Glutamatergic neuron (in vitro differentiated cells): ENCODE measurements around the gene GNG11. TPM values are rescaled to one million over a fixed set of nuclear protein-coding genes. Genes with fewer than 3 reads are reported as not detected.

Source experiments
- DNase-seq: peaks from one replicate; pipeline ENCODE4 v3.0.0; 2022
- H3K27ac Mint-ChIP-seq: one replicate; pipeline ENCODE4 v1.8.0; 2020; ENCODE audit warnings: mild to moderate bottlenecking, mixed read lengths, inconsistent platforms; ENCODE audit not compliant: unreplicated experiment
- H3K27me3 Mint-ChIP-seq: one replicate; pipeline ENCODE4 v1.8.0; 2020; ENCODE audit warnings: mild to moderate bottlenecking, moderate library complexity, mixed read lengths, inconsistent platforms; ENCODE audit not compliant: unreplicated experiment
- H3K36me3 Mint-ChIP-seq: one replicate; pipeline ENCODE4 v1.8.0; 2020; ENCODE audit warnings: mild to moderate bottlenecking, mixed read lengths, inconsistent platforms; ENCODE audit not compliant: unreplicated experiment
- H3K4me1 Mint-ChIP-seq: one replicate; pipeline ENCODE4 v1.8.0; 2020; ENCODE audit warnings: mild to moderate bottlenecking, low read depth, mixed read lengths, inconsistent platforms; ENCODE audit not compliant: unreplicated experiment
- H3K4me3 Mint-ChIP-seq: one replicate; pipeline ENCODE4 v1.8.0; 2020; ENCODE audit warnings: mild to moderate bottlenecking, mixed read lengths, inconsistent platforms; ENCODE audit not compliant: unreplicated experiment
- H3K9me3 Mint-ChIP-seq: one replicate; pipeline ENCODE4 v1.8.0; 2020; ENCODE audit warnings: mild to moderate bottlenecking, moderate library complexity, mixed read lengths, inconsistent platforms; ENCODE audit not compliant: unreplicated experiment
- CTCF ChIP-seq: fragments of 200-600 bp; sonication (generic); IDR thresholded peaks from one replicate; pipeline ENCODE4 v1.5.0; 2021; ENCODE audit not compliant: partially characterized antibody, unreplicated experiment
- total RNA-seq: library from RNA; stranded (reverse); fragmentation: NEBNext Ultra II Directional; extraction: Animal tissue kit (Norgen Biotek cat#: 25700); gene quantifications from one replicate; pipeline ENCODE4 v1.2.1, GENCODE V29; 2021; ENCODE audit not compliant: unreplicated experiment

The GNG11 gene
- total RNA-seq, 1 donor from 2014 or later, result 0.56 TPM

GRCh38 chr7:93927585-93927984, 6.0 kb downstream of the GNG11 start:
- H3K4me3 Mint-ChIP-seq, result no peak overlapping the region
- TF ChIP-seq CTCF, result no peak
- H3K27me3 Mint-ChIP-seq, result peaks cover 2% of the 10 kb centered on the region
- no peaks in the 10 kb centered on the region for H3K36me3 Mint-ChIP-seq
- no peak for DNase-seq
- H3K4me1 Mint-ChIP-seq, result peaks cover 3% of the 10 kb centered on the region
- H3K9me3 Mint-ChIP-seq, result no peaks in the 10 kb centered on the region
- H3K27ac Mint-ChIP-seq, result no peak overlapping the region

GRCh38 chr7:93931655-93932054, 10.1 kb downstream of the GNG11 start:
- Mint-ChIP-seq H3K4me1 (no peaks in the 10 kb centered on the region), H3K27ac (no peak overlapping the region), H3K4me3 (no peak overlapping the region), H3K36me3 (no peaks in the 10 kb centered on the region), H3K9me3 (peaks cover 2% of the 10 kb centered on the region), H3K27me3 (peaks cover 2% of the 10 kb centered on the region)
- no peak for TF ChIP-seq CTCF
- no peak for DNase-seq

GRCh38 chr7:93933156-93933555, 11.6 kb downstream of the GNG11 start:
- Mint-ChIP-seq H3K27ac (no peak overlapping the region), H3K36me3 (no peaks in the 10 kb centered on the region), H3K4me1 (no peaks in the 10 kb centered on the region), H3K27me3 (peaks cover 4% of the 10 kb centered on the region), H3K4me3 (no peak overlapping the region), H3K9me3 (peaks cover 2% of the 10 kb centered on the region)
- DNase-seq, result no peak
- no peak for TF ChIP-seq CTCF

GRCh38 chr7:93935102-93935501, 13.6 kb downstream of the GNG11 start:
- peaks cover 2% of the 10 kb centered on the region for H3K9me3 Mint-ChIP-seq
- no peak overlapping the region for H3K4me3 Mint-ChIP-seq
- H3K36me3 Mint-ChIP-seq, result no peaks in the 10 kb centered on the region
- no peak for DNase-seq
- peaks cover 3% of the 10 kb centered on the region for H3K27me3 Mint-ChIP-seq
- no peak overlapping the region for H3K27ac Mint-ChIP-seq
- no peaks in the 10 kb centered on the region for H3K4me1 Mint-ChIP-seq
- TF ChIP-seq CTCF, result no peak

- TF ChIP-seq CTCF, result no peak
- Mint-ChIP-seq H3K9me3 (peaks cover 4% of the 10 kb centered on the region), H3K36me3 (no peaks in the 10 kb centered on the region), H3K27me3 (peaks cover 2% of the 10 kb centered on the region), H3K27ac (no peak overlapping the region), H3K4me3 (no peak overlapping the region), H3K4me1 (no peaks in the 10 kb centered on the region)
- no peak for DNase-seq
These were observed 16.3 kb downstream of the GNG11 start for GRCh38 chr7:93937818-93938217.
